Bronchial epithelial cell (primary cell): ENCODE measurements around the gene KNDC1. TPM values are rescaled to one million over a fixed set of nuclear protein-coding genes. Genes with fewer than 3 reads are reported as not detected.

Source experiments
- DNase-seq: peaks from one replicate; pipeline ENCODE4 v3.0.0-alpha.2; 2010; ENCODE audit warnings: low read depth
- FAIRE-seq: peaks from 2 replicates; lab custom pipeline; 2011; peaks lifted over from hg19 to GRCh38; lab: Jason Lieb, UNC
- H3K27me3 ChIP-seq: 2 replicates; pipeline ENCODE4 v1.5.1; 2011; ENCODE audit warnings: low read length; ENCODE audit not compliant: control insufficient read depth, insufficient read depth
- H3K36me3 ChIP-seq: 2 replicates; pipeline ENCODE4 v1.5.1; 2011; ENCODE audit warnings: low read length; ENCODE audit not compliant: control insufficient read depth, insufficient read depth
- H3K4me3 ChIP-seq: 2 replicates; pipeline ENCODE4 v1.5.1; 2011; ENCODE audit warnings: mild to moderate bottlenecking, low read depth, low read length, control low read depth
- total RNA-seq: library from RNA; depleted of rRNA; stranded (reverse); fragments of >200 nt; gene quantifications from 2 replicates; pipeline ENCODE4 v1.2.1, GENCODE V29; 2014
- TF ChIP-seq, protein P1 (sequence below): IDR thresholded peaks from 2 replicates; pipeline ENCODE4 v1.5.1; 2011; ENCODE audit warnings: mild to moderate bottlenecking, moderate library complexity, low read length, control low read depth, inconsistent platforms; ENCODE audit not compliant: insufficient read depth, severe bottlenecking

Gene KNDC1
- total RNA-seq, 1 donor from 2014 or later, result under 0.01 TPM

DNA sequence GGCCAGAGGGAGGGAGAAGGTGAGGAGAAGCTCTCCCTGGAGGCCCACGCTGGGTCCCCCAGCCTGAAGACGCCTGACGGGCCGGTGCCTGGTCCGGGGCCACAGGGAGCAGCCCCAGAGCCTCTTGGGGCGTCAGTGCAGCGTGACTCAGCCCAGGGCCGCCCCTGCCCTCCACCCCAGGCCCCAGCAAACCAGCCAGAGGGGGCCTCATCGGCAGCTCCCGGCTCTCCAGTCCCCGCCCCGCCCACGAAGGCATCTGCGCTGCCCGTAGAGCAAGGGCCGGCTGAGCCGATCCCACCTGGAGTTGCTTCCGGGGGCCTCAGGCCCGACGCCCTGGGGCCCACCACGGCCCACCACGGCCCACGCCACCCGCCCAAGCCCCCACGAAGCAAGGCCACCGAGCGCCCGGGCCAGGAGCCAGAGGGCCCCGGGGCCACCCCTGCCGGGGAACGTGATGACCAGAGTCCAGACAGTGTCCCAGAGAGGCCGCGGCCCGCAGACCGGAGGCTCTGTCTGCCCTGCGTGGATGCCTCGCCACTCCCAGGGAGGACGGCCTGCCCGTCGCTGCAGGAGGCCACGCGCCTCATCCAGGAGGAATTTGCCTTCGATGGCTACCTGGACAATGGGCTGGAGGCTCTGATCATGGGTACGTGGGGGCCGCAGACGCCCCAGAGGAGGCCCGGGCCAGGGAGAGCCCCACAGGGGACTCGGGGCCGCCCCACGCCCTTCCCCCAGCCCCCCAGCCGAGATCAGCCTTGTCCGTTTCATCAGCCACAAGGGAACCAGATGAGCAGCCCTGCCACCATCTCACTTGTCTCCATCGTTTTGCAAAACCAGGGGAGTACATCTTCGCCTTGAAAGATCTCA lies 38.8 kb downstream of the KNDC1 start:
- no peaks in the 10 kb centered on the region for H3K27me3 ChIP-seq

DNA sequence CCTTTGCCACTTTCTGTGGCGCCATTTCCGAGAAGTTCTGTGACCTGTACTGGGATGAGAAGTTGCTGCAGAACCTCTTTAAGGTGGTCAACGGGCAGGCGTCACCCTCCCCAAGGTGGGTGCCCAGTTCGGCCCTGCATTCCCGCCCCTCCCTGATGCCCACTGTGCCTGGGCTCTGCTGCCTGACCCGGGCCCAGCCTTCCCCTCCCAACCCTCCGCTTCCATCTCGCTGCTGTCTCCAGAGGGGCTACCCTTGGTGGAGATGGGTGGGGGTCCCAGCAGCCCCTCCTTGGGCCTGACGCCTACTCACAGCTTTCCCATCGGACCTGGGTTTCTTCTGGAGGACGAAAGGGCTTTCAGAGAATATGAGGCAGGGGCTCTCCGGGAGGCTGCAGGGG lies 39.5 kb downstream of the KNDC1 start:
- TF ChIP-seq, protein P1, sequence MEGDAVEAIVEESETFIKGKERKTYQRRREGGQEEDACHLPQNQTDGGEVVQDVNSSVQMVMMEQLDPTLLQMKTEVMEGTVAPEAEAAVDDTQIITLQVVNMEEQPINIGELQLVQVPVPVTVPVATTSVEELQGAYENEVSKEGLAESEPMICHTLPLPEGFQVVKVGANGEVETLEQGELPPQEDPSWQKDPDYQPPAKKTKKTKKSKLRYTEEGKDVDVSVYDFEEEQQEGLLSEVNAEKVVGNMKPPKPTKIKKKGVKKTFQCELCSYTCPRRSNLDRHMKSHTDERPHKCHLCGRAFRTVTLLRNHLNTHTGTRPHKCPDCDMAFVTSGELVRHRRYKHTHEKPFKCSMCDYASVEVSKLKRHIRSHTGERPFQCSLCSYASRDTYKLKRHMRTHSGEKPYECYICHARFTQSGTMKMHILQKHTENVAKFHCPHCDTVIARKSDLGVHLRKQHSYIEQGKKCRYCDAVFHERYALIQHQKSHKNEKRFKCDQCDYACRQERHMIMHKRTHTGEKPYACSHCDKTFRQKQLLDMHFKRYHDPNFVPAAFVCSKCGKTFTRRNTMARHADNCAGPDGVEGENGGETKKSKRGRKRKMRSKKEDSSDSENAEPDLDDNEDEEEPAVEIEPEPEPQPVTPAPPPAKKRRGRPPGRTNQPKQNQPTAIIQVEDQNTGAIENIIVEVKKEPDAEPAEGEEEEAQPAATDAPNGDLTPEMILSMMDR, result no peak
- FAIRE-seq (no peak), DNase-seq (no peak)
- no peak overlapping the region for H3K4me3 ChIP-seq
- H3K36me3 ChIP-seq, result no peaks in the 10 kb centered on the region
- no peaks in the 10 kb centered on the region for H3K27me3 ChIP-seq

More for the DNA sequence above, 38.8 kb downstream of the KNDC1 start:
- FAIRE-seq, result no peak
- Histone ChIP-seq H3K36me3 (no peaks in the 10 kb centered on the region), H3K4me3 (no peak overlapping the region)
- TF ChIP-seq, protein P1, result no peak
- DNase-seq, result no peak

DNA sequence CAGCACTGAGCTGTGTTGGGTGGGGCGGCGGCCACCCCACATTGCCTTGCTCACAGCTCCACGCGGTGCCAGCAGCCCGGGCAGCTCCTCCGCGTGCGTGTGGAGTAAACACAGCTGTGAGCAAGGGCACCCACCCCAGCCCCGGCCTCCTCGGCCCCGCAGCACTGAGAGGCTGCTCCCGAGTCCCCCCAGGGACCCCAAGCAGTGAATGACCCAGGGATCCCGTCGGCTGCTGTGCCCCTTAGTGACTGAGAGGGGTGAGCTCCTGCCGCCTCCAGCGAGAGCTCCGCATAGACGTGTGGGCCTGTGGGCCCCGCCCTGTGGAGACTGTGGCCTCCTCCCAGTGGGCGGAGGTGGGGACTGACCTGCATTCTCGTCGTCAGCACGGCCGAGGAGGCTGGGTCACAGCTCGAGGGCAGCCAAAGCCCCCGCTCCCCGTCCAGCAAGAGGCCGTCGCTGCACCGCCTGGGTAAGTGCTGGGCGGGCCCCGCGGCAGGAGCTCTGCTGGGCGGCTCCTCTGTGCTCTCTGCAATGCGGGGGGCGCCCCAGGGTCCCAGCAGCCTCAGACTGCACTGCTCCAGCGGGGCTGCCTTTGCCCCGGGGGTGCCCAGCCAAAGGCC lies 40.1 kb downstream of the KNDC1 start:
- no peak for FAIRE-seq
- TF ChIP-seq, protein P1, result no peak
- no peak for DNase-seq
- Histone ChIP-seq H3K36me3 (no peaks in the 10 kb centered on the region), H3K4me3 (no peak overlapping the region), H3K27me3 (no peaks in the 10 kb centered on the region)

DNA sequence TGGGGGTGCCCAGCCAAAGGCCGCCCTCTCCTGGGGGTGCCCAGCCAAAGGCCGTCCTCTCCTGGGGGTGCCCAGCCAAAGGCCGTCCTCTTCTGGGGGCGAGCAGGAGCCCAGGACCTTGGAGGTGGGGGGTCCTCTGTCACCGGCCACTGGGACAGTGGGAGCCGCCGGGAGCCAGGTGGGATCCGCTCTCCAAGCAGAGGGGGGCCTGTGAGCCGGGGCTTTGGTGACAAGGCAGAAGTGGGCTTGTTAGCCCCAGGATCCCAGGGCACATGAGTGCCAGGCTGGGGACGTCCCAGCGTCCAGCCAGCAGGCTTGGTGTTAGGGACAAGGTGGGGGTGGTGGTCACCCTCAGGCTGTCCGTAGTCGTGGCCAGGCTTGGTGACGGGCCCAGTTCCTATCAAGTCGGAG lies 40.6 kb downstream of the KNDC1 start:
- no peak for FAIRE-seq
- Histone ChIP-seq H3K4me3 (no peak overlapping the region), H3K27me3 (no peaks in the 10 kb centered on the region), H3K36me3 (no peaks in the 10 kb centered on the region)
- no peak for DNase-seq
- TF ChIP-seq, protein P1, result no peak

DNA sequence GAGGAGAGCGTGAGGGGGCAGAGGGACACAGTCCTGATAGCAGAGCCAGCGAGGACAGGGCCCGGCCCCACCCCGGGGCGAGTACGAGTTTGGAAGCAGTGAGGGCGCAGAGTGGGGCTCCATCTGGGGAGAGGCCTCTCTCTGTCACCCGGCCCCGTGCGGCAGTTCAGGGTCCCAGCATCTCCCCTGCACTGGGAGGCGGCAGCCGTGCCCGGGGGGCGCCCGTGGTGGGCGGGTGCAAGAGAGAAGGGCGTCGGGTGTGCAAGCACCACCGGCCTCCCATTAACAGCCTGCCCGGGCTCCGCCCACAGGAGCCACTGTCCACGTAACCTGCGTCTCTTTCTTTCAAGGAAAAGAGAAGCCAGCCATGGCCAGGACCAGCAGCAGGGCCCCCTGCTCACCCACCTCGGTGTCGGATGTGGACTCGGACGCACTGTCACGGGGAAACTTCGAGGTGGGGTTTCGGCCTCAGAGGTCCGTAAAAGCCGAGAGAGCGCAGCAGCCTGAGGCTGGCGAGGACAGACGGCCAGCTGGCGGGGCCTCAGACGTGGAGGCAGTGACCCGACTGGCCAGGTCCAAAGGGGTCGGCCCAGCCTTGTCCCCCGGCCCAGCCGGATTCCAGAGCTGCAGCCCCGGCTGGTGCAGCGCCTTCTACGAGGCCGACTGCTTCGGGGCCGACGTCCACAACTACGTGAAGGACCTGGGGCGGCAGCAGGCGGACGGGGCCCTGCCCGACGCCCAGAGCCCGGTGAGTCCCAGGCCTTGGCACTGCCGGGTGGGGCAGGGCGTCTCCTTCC lies 41.3 kb downstream of the KNDC1 start:
- Histone ChIP-seq H3K4me3 (no peak overlapping the region), H3K36me3 (no peaks in the 10 kb centered on the region), H3K27me3 (no peaks in the 10 kb centered on the region)
- DNase-seq (no peak), FAIRE-seq (no peak)
- TF ChIP-seq, protein P1, result no peak
